Neural cell (in vitro differentiated cells): Measurements from ENCODE around the gene CMBL. TPM values are rescaled to one million over a fixed set of nuclear protein-coding genes. Genes with fewer than 3 reads are reported as not detected.

Experiments used
- H2AFZ ChIP-seq: fragments of 200-600, 300-800 bp; sonication (generic), shearing (Covaris generic); 2 replicates; pipeline ENCODE4 v1.6.0; 2014; ENCODE audit warnings: low read depth, mild to moderate bottlenecking, antibody characterized with exemption, low read length, moderate library complexity
- H3F3A ChIP-seq: fragments of 200-600 bp; shearing (Covaris generic); 2 replicates; pipeline ENCODE4 v1.6.1; 2016; ENCODE audit warnings: mild to moderate bottlenecking, moderate library complexity, mixed read lengths, antibody characterized with exemption, low read length; ENCODE audit not compliant: insufficient read depth, poor library complexity, severe bottlenecking
- H3K27ac ChIP-seq: fragments of 200-600, 300-800 bp; sonication (generic), shearing (Covaris generic); 2 replicates; pipeline ENCODE4 v1.5.1; 2014; ENCODE audit warnings: mild to moderate bottlenecking, low read length, moderate library complexity
- H3K27me3 ChIP-seq: fragments of 300-800, 200-600 bp; sonication (generic), shearing (Covaris generic); 2 replicates; pipeline ENCODE4 v1.6.0; 2014; ENCODE audit warnings: mild to moderate bottlenecking, low read depth, low read length, moderate library complexity; ENCODE audit not compliant: insufficient read depth
- H3K36me3 ChIP-seq: fragments of 300-800, 200-600 bp; sonication (generic), shearing (Covaris generic); 2 replicates; pipeline ENCODE4 v1.5.1; 2014; ENCODE audit warnings: mild to moderate bottlenecking, antibody characterized with exemption, low read length, moderate library complexity; ENCODE audit not compliant: insufficient read depth
- H3K4me2 ChIP-seq: fragments of 300-800, 200-600 bp; sonication (generic), shearing (Covaris generic); 2 replicates; pipeline ENCODE4 v1.6.0; 2014; ENCODE audit warnings: mild to moderate bottlenecking, low read length
- H3K4me3 ChIP-seq: fragments of 300-800, 200-600 bp; sonication (generic), shearing (Covaris generic); 2 replicates; pipeline ENCODE4 v1.5.1; 2014; ENCODE audit warnings: mild to moderate bottlenecking, low read length, moderate library complexity
- H3K79me2 ChIP-seq: fragments of 200-600 bp; shearing (Covaris generic); replicated peaks from 2 replicates; pipeline ENCODE4 v1.6.0; 2014; ENCODE audit warnings: mild to moderate bottlenecking, low read length, moderate library complexity; ENCODE audit not compliant: insufficient read depth
- H3K9ac ChIP-seq: fragments of 300-800, 200-600 bp; sonication (generic), shearing (Covaris generic); 2 replicates; pipeline ENCODE4 v1.6.1; 2016; ENCODE audit warnings: mild to moderate bottlenecking, low read length, mixed read lengths
- H3K9me2 ChIP-seq: fragments of 200-600 bp; shearing (Covaris generic); 2 replicates; pipeline ENCODE4 v1.6.1; 2016; ENCODE audit warnings: mild to moderate bottlenecking, low read length, mixed read lengths; ENCODE audit not compliant: insufficient read depth
- H3K9me3 ChIP-seq: fragments of 200-600, 300-800 bp; sonication (generic), shearing (Covaris generic); 2 replicates; pipeline ENCODE4 v1.6.1; 2016; ENCODE audit warnings: mild to moderate bottlenecking, mixed run types, low read length, moderate library complexity, mixed read lengths
- H4K20me1 ChIP-seq: fragments of 200-600 bp; shearing (Covaris generic); 2 replicates; pipeline ENCODE4 v1.6.1; 2016; ENCODE audit warnings: mild to moderate bottlenecking, mixed run types; ENCODE audit not compliant: insufficient read depth
- CTCF ChIP-seq: fragments of 450-650 bp; IDR thresholded peaks from 2 replicates; pipeline ENCODE4 v1.5.1; 2014; ENCODE audit warnings: antibody characterized with exemption, mild to moderate bottlenecking, moderate library complexity; ENCODE audit not compliant: poor library complexity, severe bottlenecking
- EP300 ChIP-seq: fragments of 450-650 bp; conservative IDR thresholded peaks from 2 replicates; pipeline ENCODE4 v1.6.1; 2014; ENCODE audit warnings: antibody characterized with exemption, mild to moderate bottlenecking, moderate library complexity; ENCODE audit not compliant: poor library complexity, severe bottlenecking
- EZH2 ChIP-seq: fragments of 200-600, 300-800 bp; shearing (Covaris generic), sonication (generic); IDR thresholded peaks from 2 replicates; pipeline ENCODE4 v1.6.1; 2014; ENCODE audit warnings: antibody characterized with exemption, low read length, borderline replicate concordance, mild to moderate bottlenecking; ENCODE audit not compliant: insufficient read depth, poor library complexity, severe bottlenecking
- MXI1 ChIP-seq: fragments of 450-650 bp; conservative IDR thresholded peaks from 2 replicates; pipeline ENCODE4 v1.6.1; 2014; ENCODE audit warnings: antibody characterized with exemption, mild to moderate bottlenecking; ENCODE audit not compliant: poor library complexity, severe bottlenecking
- POLR2AphosphoS5 ChIP-seq: IDR thresholded peaks from 2 replicates; pipeline ENCODE4 v1.6.1; 2012
- RAD21 ChIP-seq: fragments of 450-650 bp; conservative IDR thresholded peaks from 2 replicates; pipeline ENCODE4 v1.6.1; 2014; ENCODE audit warnings: antibody characterized with exemption, mild to moderate bottlenecking, moderate library complexity
- REST ChIP-seq: IDR thresholded peaks from 2 replicates; pipeline ENCODE4 v1.6.1; 2012; ENCODE audit warnings: borderline replicate concordance
- SMC3 ChIP-seq: fragments of 450-650 bp; conservative IDR thresholded peaks from 2 replicates; pipeline ENCODE4 v1.6.1; 2014; ENCODE audit warnings: antibody characterized with exemption, mild to moderate bottlenecking, moderate library complexity; ENCODE audit not compliant: poor library complexity
- TAF1 ChIP-seq: IDR thresholded peaks from 2 replicates; pipeline ENCODE4 v1.6.1; 2012; ENCODE audit warnings: low read depth
- polyA plus RNA-seq: library from polyadenylated mRNA; depleted of rRNA; stranded (reverse); fragments of >200 nt; gene quantifications from 2 replicates; pipeline ENCODE4 v1.2.3, GENCODE V29; 2014

The CMBL gene
- polyA plus RNA-seq, 1 donor from 2014 or later = 0.58 TPM

- peak overlapping the region; percentile 89 for H2AFZ ChIP-seq
- peak overlapping the region; percentile 95 for H3K4me3 ChIP-seq
- peaks cover 48% of the 10 kb centered on the region for H3K79me2 ChIP-seq
- peak overlapping the region; percentile 91 for H3K9ac ChIP-seq
- H3K27me3 ChIP-seq = no peaks in the 10 kb centered on the region
- TF ChIP-seq EP300 = no peak
- no peak for TF ChIP-seq TAF1
- TF ChIP-seq SMC3 = peak; percentile 11
- no peak for TF ChIP-seq CTCF
- TF ChIP-seq RAD21 = peak; percentile 29
- no peak for TF ChIP-seq MXI1
- no peak for TF ChIP-seq REST
- no peak for TF ChIP-seq EZH2
- no peaks in the 10 kb centered on the region for H3F3A ChIP-seq
- no peaks in the 10 kb centered on the region for H3K9me2 ChIP-seq
- no peaks in the 10 kb centered on the region for H4K20me1 ChIP-seq
- peak overlapping the region; percentile 89 for H3K27ac ChIP-seq
- H3K4me2 ChIP-seq = peak overlapping the region; percentile 84
- peaks cover 4% of the 10 kb centered on the region for H3K36me3 ChIP-seq
- no peaks in the 10 kb centered on the region for H3K9me3 ChIP-seq
Measured at GRCh38 chr5:10250806-10251276, 56.9 kb downstream of the CMBL start.

GRCh38 chr5:10249948-10250805 lies 57.5 kb downstream of the CMBL start, which contains the start of gene CCT5:
TSS of gene CCT5 (plus strand) at chr5:10250280. CDS start at chr5:10250341, 61 bp downstream.
- no peaks in the 10 kb centered on the region for H3K9me2 ChIP-seq
- H3K9ac ChIP-seq = peak within 1 kb of the TSS; percentile 91
- H3K27me3 ChIP-seq = no peaks in the 10 kb centered on the region
- peaks cover 48% of the 10 kb centered on the region for H3K79me2 ChIP-seq
- peak within 1 kb of the TSS; percentile 84 for H3K4me2 ChIP-seq
- TF ChIP-seq SMC3 (peak; percentile 62), CTCF (peak; percentile 20), RAD21 (peak; percentile 57), TAF1 (peak; percentile 63), EP300 (peak; percentile 20), REST (peak; percentile 3), MXI1 (peak; percentile 99), POLR2AphosphoS5 (peak; percentile 78), EZH2 (no peak)
- H3K4me3 ChIP-seq = peak within 1 kb of the TSS; percentile 95
- no peaks in the 10 kb centered on the region for H4K20me1 ChIP-seq
- H2AFZ ChIP-seq = peak within 1 kb of the TSS; percentile 89
- no peaks in the 10 kb centered on the region for H3F3A ChIP-seq
- peak within 1 kb of the TSS; percentile 89 for H3K27ac ChIP-seq
- H3K9me3 ChIP-seq = no peaks in the 10 kb centered on the region
- H3K36me3 ChIP-seq = no peaks in the 10 kb centered on the region
